Measurements from ENCODE around the gene TSHZ2. TPM values are rescaled to one million over a fixed set of nuclear protein-coding genes. Genes with fewer than 3 reads are reported as not detected.

Gene TSHZ2
- total RNA-seq, 1 donor from 2014 or later, result 12.6 TPM

GRCh38 chr20:52954849-52955248 lies 17.3 kb upstream of the TSHZ2 start:
- Histone ChIP-seq H3K4me1 (no peaks in the 10 kb centered on the region), H3K4me3 (no peak overlapping the region), H3K9me3 (no peaks in the 10 kb centered on the region), H3K27ac (no peak overlapping the region), H3K27me3 (ENCODE audit: low read depth) (no peaks in the 10 kb centered on the region), H3K36me3 (no peaks in the 10 kb centered on the region)
- intact Hi-C loops (cut with DNase I), result no loop called here
- DNase-seq, result no peak
- no peak for ATAC-seq
- TF ChIP-seq, protein P1, sequence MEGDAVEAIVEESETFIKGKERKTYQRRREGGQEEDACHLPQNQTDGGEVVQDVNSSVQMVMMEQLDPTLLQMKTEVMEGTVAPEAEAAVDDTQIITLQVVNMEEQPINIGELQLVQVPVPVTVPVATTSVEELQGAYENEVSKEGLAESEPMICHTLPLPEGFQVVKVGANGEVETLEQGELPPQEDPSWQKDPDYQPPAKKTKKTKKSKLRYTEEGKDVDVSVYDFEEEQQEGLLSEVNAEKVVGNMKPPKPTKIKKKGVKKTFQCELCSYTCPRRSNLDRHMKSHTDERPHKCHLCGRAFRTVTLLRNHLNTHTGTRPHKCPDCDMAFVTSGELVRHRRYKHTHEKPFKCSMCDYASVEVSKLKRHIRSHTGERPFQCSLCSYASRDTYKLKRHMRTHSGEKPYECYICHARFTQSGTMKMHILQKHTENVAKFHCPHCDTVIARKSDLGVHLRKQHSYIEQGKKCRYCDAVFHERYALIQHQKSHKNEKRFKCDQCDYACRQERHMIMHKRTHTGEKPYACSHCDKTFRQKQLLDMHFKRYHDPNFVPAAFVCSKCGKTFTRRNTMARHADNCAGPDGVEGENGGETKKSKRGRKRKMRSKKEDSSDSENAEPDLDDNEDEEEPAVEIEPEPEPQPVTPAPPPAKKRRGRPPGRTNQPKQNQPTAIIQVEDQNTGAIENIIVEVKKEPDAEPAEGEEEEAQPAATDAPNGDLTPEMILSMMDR (IDR thresholded peaks at IDR 0.05), result no peak

DNA sequence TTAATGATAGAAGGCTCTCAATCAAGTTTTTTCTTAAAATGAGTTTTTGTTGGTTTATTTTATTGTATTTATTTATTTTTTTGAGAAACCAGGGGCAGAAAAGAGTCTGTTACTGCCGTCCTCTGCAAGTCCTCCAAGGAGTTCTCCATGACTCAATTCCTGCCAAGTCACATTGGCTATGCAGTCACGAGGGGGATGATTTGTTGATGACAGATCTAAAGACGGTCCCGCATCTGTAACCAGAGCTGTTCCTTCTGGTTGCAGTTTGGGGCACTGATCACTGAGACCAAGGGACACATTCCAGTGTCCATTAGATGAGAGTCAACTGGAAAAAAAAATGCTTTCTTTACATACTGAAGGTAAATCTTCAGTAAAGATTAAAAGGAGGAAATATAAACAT lies 13.9 kb upstream of the TSHZ2 start:
- Histone ChIP-seq H3K36me3 (no peaks in the 10 kb centered on the region), H3K4me3 (no peak overlapping the region), H3K27me3 (ENCODE audit: low read depth) (no peaks in the 10 kb centered on the region), H3K9me3 (no peaks in the 10 kb centered on the region), H3K4me1 (no peaks in the 10 kb centered on the region), H3K27ac (no peak overlapping the region)
- TF ChIP-seq, protein P1 (IDR thresholded peaks at IDR 0.05), result no peak
- intact Hi-C loops (cut with DNase I), result no loop called here
- ATAC-seq (no peak), DNase-seq (no peak)

DNA sequence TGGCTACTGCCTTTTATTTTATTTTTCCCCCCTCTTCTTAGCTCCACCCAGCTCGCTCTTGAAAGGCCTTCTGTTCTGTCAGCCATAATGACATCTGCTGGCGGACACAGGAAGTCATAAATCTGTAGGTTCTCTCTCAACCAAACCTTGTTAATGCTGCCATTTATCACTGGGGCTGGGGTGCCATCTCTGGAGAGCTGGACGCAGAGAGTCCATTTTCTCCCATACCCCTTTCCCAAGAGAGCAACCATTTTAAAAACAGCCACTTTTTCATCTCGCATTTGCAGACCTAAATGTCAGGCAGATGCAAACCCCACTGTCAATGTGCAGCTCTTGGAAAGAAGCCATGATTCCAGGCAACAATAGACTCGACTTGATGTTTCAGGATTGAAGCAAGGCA lies 13.0 kb upstream of the TSHZ2 start:
- ATAC-seq, result no peak
- intact Hi-C loops (cut with DNase I), result no loop called here

GRCh38 chr20:52962183-52962582 lies 10.0 kb upstream of the TSHZ2 start:
- H3K4me1 ChIP-seq, result no peaks in the 10 kb centered on the region
- TF ChIP-seq, protein P1 (IDR thresholded peaks at IDR 0.05), result no peak
- intact Hi-C loops (cut with DNase I), result no loop called here

More for the DNA sequence above, 13.0 kb upstream of the TSHZ2 start:
- H3K27me3 ChIP-seq (ENCODE audit: low read depth), result no peaks in the 10 kb centered on the region
- no peak overlapping the region for H3K27ac ChIP-seq
- H3K9me3 ChIP-seq, result no peaks in the 10 kb centered on the region
- no peak overlapping the region for H3K4me3 ChIP-seq
- DNase-seq, result no peak
- H3K4me1 ChIP-seq, result no peaks in the 10 kb centered on the region
- H3K36me3 ChIP-seq, result no peaks in the 10 kb centered on the region
- TF ChIP-seq, protein P1 (IDR thresholded peaks at IDR 0.05), result no peak

DNA sequence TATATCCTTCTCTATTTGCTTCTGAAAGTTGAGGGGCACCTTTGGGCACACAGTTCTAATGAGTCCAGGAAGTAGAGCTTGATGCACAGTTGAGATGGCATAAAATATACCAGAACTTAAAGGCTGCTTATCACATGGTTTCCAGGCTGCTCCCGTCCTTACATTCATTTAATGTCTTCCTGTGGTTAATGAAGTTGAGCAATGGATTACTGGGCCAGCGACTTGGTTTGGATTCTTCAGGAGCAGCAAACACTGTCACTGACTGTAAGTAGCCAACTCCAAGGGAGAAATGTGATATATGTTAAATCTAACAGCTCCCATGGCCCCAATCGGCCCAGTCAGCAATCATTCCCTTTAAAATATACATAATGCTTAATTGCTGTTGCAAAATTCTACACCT lies 9.0 kb upstream of the TSHZ2 start:
- no peak overlapping the region for H3K4me3 ChIP-seq
- no peak for DNase-seq
- H3K27ac ChIP-seq, result no peak overlapping the region
- no peaks in the 10 kb centered on the region for H3K27me3 ChIP-seq (ENCODE audit: low read depth)
- H3K9me3 ChIP-seq, result no peaks in the 10 kb centered on the region
- no peak for ATAC-seq
- no peaks in the 10 kb centered on the region for H3K36me3 ChIP-seq
- intact Hi-C loops (cut with DNase I), result no loop called here
- TF ChIP-seq, protein P1 (IDR thresholded peaks at IDR 0.05), result no peak
- no peaks in the 10 kb centered on the region for H3K4me1 ChIP-seq

More at GRCh38 chr20:52962183-52962582, 10.0 kb upstream of the TSHZ2 start:
- no peak for ATAC-seq
- H3K9me3 ChIP-seq, result no peaks in the 10 kb centered on the region
- no peak overlapping the region for H3K4me3 ChIP-seq
- H3K36me3 ChIP-seq, result no peaks in the 10 kb centered on the region
- no peak overlapping the region for H3K27ac ChIP-seq
- DNase-seq, result no peak
- H3K27me3 ChIP-seq (ENCODE audit: low read depth), result no peaks in the 10 kb centered on the region

DNA sequence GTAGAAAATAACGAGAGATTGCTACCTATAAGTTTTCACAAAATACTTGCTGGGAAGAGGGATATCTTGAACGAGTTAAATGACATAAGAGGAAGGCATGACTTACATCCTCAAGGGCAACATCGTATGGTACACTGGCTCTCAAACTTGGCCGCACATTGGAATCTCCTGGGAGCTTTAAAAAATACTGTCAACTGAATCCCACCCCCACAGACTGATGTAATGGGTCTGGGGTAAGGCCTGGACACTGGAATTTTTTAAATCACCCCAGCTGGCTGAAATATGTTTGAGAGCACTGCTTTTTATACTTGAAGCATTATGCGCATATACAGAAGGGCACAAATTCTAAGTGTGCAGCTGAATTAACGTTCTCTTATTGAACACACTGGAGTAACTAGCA lies 8.0 kb upstream of the TSHZ2 start:
- Histone ChIP-seq H3K27me3 (ENCODE audit: low read depth) (no peaks in the 10 kb centered on the region), H3K9me3 (no peaks in the 10 kb centered on the region), H3K36me3 (no peaks in the 10 kb centered on the region), H3K4me3 (no peak overlapping the region), H3K4me1 (no peaks in the 10 kb centered on the region), H3K27ac (no peak overlapping the region)
- no peak for ATAC-seq
- intact Hi-C loops (cut with DNase I), result no loop called here
- TF ChIP-seq, protein P1 (IDR thresholded peaks at IDR 0.05), result no peak
- no peak for DNase-seq
